ENCODE results near the gene TCL1B. TPM values are rescaled to one million over a fixed set of nuclear protein-coding genes. Genes with fewer than 3 reads are reported as not detected.

Gene TCL1B
- total RNA-seq, 2 experiments from 2014 or later: not detected

DNA sequence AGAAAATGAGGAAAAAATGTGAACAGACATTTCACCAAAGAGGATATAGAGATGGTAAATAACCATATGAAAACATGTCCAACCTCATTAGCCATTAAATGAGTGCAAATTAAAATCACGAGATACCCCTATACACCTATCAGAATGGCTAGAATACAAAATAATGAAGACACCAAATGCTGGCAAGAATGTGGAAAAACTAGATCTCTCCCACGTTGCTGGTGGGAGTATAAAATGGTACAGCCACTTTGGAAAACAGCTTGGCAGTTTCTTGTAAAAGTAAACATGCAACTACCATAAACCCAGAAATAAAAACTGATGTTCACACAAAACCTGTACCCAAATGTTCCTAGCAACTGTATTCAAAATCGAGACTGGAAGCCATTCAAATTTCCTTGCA, 38.3 kb upstream of the TCL1B start:
- H3K36me3 Mint-ChIP-seq (ENCODE audit: low read depth): no peaks in the 10 kb centered on the region
- Histone ChIP-seq H3K27me3 (ENCODE audit: control insufficient read depth in 1 of 2, insufficient read depth in 2 of 2, low read length in 2 of 2) (no peaks in the 10 kb centered on the region), H3K4me1 (ENCODE audit: insufficient read depth, low read length) (no peaks in the 10 kb centered on the region), H3K4me3 (ENCODE audit: low read length) (no peak overlapping the region), H3K36me3 (ENCODE audit: insufficient read depth, low read length) (no peaks in the 10 kb centered on the region), H3K27ac (ENCODE audit: low read depth in 1 of 2, low read length in 2 of 2) (no peak overlapping the region), H3K9me3 (ENCODE audit: control insufficient read depth in 1 of 2, insufficient read depth in 1 of 2, low read length in 2 of 2) (no peaks in the 10 kb centered on the region)
- ChIA-PET POLR2A (no interaction called here), CTCF (no interaction called here)
- intact Hi-C loops (cut with DNase I, micrococcal nuclease): no loop called here
- no peaks in the 10 kb centered on the region for H3K9me3 Mint-ChIP-seq
- no peak overlapping the region for H3K27ac Mint-ChIP-seq
- TF ChIP-seq, protein P1, sequence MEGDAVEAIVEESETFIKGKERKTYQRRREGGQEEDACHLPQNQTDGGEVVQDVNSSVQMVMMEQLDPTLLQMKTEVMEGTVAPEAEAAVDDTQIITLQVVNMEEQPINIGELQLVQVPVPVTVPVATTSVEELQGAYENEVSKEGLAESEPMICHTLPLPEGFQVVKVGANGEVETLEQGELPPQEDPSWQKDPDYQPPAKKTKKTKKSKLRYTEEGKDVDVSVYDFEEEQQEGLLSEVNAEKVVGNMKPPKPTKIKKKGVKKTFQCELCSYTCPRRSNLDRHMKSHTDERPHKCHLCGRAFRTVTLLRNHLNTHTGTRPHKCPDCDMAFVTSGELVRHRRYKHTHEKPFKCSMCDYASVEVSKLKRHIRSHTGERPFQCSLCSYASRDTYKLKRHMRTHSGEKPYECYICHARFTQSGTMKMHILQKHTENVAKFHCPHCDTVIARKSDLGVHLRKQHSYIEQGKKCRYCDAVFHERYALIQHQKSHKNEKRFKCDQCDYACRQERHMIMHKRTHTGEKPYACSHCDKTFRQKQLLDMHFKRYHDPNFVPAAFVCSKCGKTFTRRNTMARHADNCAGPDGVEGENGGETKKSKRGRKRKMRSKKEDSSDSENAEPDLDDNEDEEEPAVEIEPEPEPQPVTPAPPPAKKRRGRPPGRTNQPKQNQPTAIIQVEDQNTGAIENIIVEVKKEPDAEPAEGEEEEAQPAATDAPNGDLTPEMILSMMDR (IDR thresholded peaks at IDR 0.05): no peak
- no peak overlapping the region for H3K4me3 Mint-ChIP-seq
- no peak for ATAC-seq (ENCODE audit: poor library complexity)
- peaks cover 49% of the 10 kb centered on the region for H3K27me3 Mint-ChIP-seq
- no peak for DNase-seq
- H3K4me1 Mint-ChIP-seq (ENCODE audit: low read depth): peaks cover 6% of the 10 kb centered on the region

DNA sequence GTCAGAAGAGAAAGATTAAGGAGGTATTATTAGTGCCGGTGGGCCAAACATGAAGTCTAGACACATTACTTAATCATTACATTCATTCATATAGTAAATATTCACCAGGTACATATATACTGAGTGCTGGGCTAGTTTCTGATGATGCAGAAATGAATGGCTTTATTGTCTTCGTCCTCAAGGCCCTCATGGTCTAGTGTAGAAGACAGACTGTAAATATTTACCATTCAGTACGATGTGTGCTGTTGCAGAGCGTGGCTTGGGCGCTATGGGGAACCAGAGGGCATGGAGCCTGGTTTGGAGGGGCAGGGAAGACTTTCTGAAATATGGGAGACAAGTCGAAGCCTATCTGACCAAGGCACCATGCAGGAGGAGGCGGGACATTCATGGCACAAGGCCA, 37.0 kb upstream of the TCL1B start:
- H3K9me3 ChIP-seq (ENCODE audit: control insufficient read depth in 1 of 2, insufficient read depth in 1 of 2, low read length in 2 of 2): no peaks in the 10 kb centered on the region
- H3K4me3 ChIP-seq (ENCODE audit: low read length): no peak overlapping the region
- peaks cover 6% of the 10 kb centered on the region for H3K4me1 Mint-ChIP-seq (ENCODE audit: low read depth)
- ChIA-PET POLR2A (no interaction called here), CTCF (no interaction called here)
- no peak for ATAC-seq (ENCODE audit: poor library complexity)
- H3K4me1 ChIP-seq (ENCODE audit: insufficient read depth, low read length): no peaks in the 10 kb centered on the region
- H3K36me3 ChIP-seq (ENCODE audit: insufficient read depth, low read length): no peaks in the 10 kb centered on the region
- H3K4me3 Mint-ChIP-seq: no peak overlapping the region
- TF ChIP-seq, protein P1 (IDR thresholded peaks at IDR 0.05): no peak
- H3K36me3 Mint-ChIP-seq (ENCODE audit: low read depth): no peaks in the 10 kb centered on the region
- no peak for DNase-seq
- no peak overlapping the region for H3K27ac ChIP-seq (ENCODE audit: low read depth in 1 of 2, low read length in 2 of 2)
- intact Hi-C loops (cut with DNase I, micrococcal nuclease): no loop called here
- H3K9me3 Mint-ChIP-seq: no peaks in the 10 kb centered on the region
- no peak overlapping the region for H3K27ac Mint-ChIP-seq
- H3K27me3 ChIP-seq (ENCODE audit: control insufficient read depth in 1 of 2, insufficient read depth in 2 of 2, low read length in 2 of 2): no peaks in the 10 kb centered on the region
- peaks cover 37% of the 10 kb centered on the region for H3K27me3 Mint-ChIP-seq

DNA sequence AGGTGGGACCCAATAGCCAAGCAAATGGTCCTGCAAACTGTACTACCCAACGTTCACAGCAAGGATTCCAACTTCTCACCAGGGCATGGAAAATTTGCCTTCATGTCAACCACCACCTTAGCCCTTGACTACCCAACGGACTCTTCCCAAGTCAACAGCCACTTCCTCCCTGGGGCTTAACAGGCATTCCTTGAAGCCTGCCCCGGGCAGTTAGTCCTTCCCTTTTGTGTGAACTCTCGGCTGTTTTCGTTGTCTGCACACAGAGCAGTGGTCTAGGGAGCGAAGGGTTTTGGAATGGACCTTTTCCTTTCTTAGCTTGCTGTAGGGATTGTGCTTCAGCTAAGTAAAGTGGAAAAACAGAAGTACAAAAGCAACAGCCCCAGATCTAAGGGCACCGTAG, 35.2 kb upstream of the TCL1B start:
- no peaks in the 10 kb centered on the region for H3K36me3 ChIP-seq (ENCODE audit: insufficient read depth, low read length)
- Mint-ChIP-seq H3K27me3 (peaks cover 33% of the 10 kb centered on the region), H3K4me3 (no peak overlapping the region), H3K27ac (no peak overlapping the region), H3K9me3 (no peaks in the 10 kb centered on the region), H3K4me1 (ENCODE audit: low read depth) (peaks cover 6% of the 10 kb centered on the region), H3K36me3 (ENCODE audit: low read depth) (no peaks in the 10 kb centered on the region)
- TF ChIP-seq, protein P1 (IDR thresholded peaks at IDR 0.05): no peak
- no peak for ATAC-seq (ENCODE audit: poor library complexity)
- ChIA-PET CTCF (no interaction called here), POLR2A (no interaction called here)
- H3K4me3 ChIP-seq (ENCODE audit: low read length): no peak overlapping the region
- no peaks in the 10 kb centered on the region for H3K27me3 ChIP-seq (ENCODE audit: control insufficient read depth in 1 of 2, insufficient read depth in 2 of 2, low read length in 2 of 2)
- intact Hi-C loops (cut with DNase I, micrococcal nuclease): no loop called here
- no peaks in the 10 kb centered on the region for H3K9me3 ChIP-seq (ENCODE audit: control insufficient read depth in 1 of 2, insufficient read depth in 1 of 2, low read length in 2 of 2)
- no peak overlapping the region for H3K27ac ChIP-seq (ENCODE audit: low read depth in 1 of 2, low read length in 2 of 2)
- no peak for DNase-seq
- H3K4me1 ChIP-seq (ENCODE audit: insufficient read depth, low read length): no peaks in the 10 kb centered on the region

Data from CD4-positive, alpha-beta T cell (primary cell).